Endothelial cell (in vitro differentiated cells): ENCODE measurements around the gene CCDC9B. TPM values are rescaled to one million over a fixed set of nuclear protein-coding genes. Genes with fewer than 3 reads are reported as not detected.

Experiments
- DNase-seq: peaks from one replicate; pipeline ENCODE4 v3.0.0; 2021; ENCODE audit warnings: low spot score
- H3K27ac Mint-ChIP-seq: one replicate; pipeline ENCODE4 v1.8.0; 2021; ENCODE audit warnings: mixed read lengths, inconsistent platforms; ENCODE audit not compliant: unreplicated experiment
- H3K27me3 Mint-ChIP-seq: one replicate; pipeline ENCODE4 v1.8.0; 2021; ENCODE audit warnings: mild to moderate bottlenecking, moderate library complexity, mixed read lengths, inconsistent platforms; ENCODE audit not compliant: unreplicated experiment
- H3K36me3 Mint-ChIP-seq: one replicate; pipeline ENCODE4 v1.8.0; 2021; ENCODE audit warnings: mild to moderate bottlenecking, low read depth, mixed read lengths, inconsistent platforms; ENCODE audit not compliant: unreplicated experiment
- H3K4me1 Mint-ChIP-seq: one replicate; pipeline ENCODE4 v1.8.0; 2021; ENCODE audit warnings: mild to moderate bottlenecking, mixed read lengths, inconsistent platforms; ENCODE audit not compliant: unreplicated experiment
- H3K4me3 Mint-ChIP-seq: one replicate; pipeline ENCODE4 v1.8.0; 2021; ENCODE audit warnings: mild to moderate bottlenecking, mixed read lengths, inconsistent platforms; ENCODE audit not compliant: unreplicated experiment
- H3K9me3 Mint-ChIP-seq: one replicate; pipeline ENCODE4 v1.8.0; 2021; ENCODE audit warnings: mixed read lengths, inconsistent platforms; ENCODE audit not compliant: unreplicated experiment
- total RNA-seq: library from RNA; stranded (reverse); fragmentation: NEBNext Ultra II Directional; extraction: Animal tissue kit (Norgen Biotek cat#: 25700); gene quantifications from one replicate; pipeline ENCODE4 v1.2.1, GENCODE V29; 2021; ENCODE audit not compliant: unreplicated experiment
- TF ChIP-seq, protein P1 (sequence below): fragments of 200-600 bp; sonication (generic); IDR thresholded peaks from one replicate; pipeline ENCODE4 v1.5.0; 2021; ENCODE audit warnings: antibody characterized with exemption; ENCODE audit not compliant: unreplicated experiment

The CCDC9B gene
- total RNA-seq, 1 donor from 2014 or later, result 0.92 TPM

DNA sequence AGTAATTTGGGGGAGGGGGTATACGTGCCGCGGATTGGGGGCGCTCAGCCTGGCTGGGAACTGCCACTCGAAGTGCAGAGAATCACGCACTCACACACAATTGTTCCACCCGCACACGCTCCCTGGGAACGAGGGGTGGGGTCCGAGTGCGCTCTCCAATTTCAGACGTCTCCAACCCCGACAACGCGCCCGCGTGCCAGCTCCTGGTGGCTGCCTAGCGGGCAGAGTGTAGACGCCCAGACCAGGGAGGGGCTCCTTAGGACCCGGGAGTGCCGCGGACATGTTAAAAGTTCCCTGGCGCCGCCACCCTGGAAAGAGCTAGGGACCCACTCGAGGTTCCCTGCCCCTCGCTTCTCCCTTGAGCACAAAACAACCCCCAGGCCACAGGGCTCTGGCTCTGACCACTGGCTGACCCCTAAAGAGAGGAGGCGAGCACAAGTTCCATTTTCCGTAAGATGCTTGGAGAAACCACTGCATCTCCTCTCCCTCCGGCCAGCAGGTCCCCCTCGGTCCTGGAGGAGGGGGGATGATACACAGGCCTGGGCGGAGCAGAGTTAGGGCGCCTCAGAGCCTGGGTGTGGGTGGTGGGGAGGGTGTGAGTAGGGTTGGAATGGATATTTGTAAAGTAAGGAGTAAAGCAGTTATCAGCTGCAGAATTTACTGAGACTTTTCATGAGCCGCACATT, 57.0 kb downstream of the CCDC9B start:
- H3K27me3 Mint-ChIP-seq, result peaks cover 33% of the 10 kb centered on the region
- no peak for DNase-seq
- H3K36me3 Mint-ChIP-seq, result peaks cover 7% of the 10 kb centered on the region
- no peaks in the 10 kb centered on the region for H3K9me3 Mint-ChIP-seq
- peak overlapping the region; percentile 24 for H3K27ac Mint-ChIP-seq
- TF ChIP-seq, protein P1, sequence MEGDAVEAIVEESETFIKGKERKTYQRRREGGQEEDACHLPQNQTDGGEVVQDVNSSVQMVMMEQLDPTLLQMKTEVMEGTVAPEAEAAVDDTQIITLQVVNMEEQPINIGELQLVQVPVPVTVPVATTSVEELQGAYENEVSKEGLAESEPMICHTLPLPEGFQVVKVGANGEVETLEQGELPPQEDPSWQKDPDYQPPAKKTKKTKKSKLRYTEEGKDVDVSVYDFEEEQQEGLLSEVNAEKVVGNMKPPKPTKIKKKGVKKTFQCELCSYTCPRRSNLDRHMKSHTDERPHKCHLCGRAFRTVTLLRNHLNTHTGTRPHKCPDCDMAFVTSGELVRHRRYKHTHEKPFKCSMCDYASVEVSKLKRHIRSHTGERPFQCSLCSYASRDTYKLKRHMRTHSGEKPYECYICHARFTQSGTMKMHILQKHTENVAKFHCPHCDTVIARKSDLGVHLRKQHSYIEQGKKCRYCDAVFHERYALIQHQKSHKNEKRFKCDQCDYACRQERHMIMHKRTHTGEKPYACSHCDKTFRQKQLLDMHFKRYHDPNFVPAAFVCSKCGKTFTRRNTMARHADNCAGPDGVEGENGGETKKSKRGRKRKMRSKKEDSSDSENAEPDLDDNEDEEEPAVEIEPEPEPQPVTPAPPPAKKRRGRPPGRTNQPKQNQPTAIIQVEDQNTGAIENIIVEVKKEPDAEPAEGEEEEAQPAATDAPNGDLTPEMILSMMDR, result no peak
- no peak overlapping the region for H3K4me3 Mint-ChIP-seq
- peaks cover 13% of the 10 kb centered on the region for H3K4me1 Mint-ChIP-seq

DNA sequence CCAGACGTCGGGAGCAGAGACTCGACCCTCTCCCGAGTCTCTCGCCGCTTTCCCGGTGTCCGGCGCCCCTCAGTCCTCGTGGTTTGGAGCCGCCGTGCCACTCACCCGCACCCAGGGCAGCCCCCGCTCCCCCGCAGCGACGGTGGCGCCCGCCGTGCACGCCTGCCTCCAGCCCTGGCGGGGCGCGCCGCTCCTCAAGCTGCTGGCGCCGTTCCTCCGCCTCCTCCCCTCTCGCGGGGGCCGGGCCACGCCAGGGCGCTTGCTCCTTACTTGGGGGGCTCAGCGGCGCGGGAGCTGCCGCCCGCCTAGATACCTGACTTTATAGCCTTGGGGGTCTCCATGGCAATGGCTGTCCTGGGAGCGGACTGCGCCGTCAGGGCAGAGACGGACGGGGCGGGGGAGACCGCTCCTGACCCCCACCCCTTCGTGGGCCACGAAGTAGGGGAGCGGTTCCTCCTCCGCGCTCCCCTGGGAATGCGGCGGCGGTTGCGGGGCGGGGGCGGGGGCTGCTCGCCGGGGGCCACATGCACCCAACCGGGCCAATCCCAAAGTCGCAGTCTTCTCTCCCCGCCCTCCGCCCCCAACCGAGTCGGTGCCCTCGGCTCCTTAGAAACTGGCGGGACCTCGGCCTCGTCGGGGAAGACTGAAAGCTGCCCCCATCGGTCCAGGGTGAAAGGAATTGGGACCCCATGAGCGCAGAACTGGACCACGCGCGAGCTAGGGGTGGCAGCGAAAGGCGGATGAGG, 57.7 kb downstream of the CCDC9B start, which contains the start of gene ANKRD63:
ANKRD63 (minus strand) TSS at position 196 of the 746 bp plus-strand sequence. CDS start 478 bp downstream, outside the sequence.
- TF ChIP-seq, protein P1, result no peak
- H3K27me3 Mint-ChIP-seq, result peaks cover 33% of the 10 kb centered on the region
- DNase-seq, result no peak
- H3K27ac Mint-ChIP-seq, result no peak within 1 kb of the TSS
- no peaks in the 10 kb centered on the region for H3K9me3 Mint-ChIP-seq
- H3K4me1 Mint-ChIP-seq, result peaks cover 20% of the 10 kb centered on the region
- no peak within 1 kb of the TSS for H3K4me3 Mint-ChIP-seq
- H3K36me3 Mint-ChIP-seq, result peaks cover 7% of the 10 kb centered on the region

DNA sequence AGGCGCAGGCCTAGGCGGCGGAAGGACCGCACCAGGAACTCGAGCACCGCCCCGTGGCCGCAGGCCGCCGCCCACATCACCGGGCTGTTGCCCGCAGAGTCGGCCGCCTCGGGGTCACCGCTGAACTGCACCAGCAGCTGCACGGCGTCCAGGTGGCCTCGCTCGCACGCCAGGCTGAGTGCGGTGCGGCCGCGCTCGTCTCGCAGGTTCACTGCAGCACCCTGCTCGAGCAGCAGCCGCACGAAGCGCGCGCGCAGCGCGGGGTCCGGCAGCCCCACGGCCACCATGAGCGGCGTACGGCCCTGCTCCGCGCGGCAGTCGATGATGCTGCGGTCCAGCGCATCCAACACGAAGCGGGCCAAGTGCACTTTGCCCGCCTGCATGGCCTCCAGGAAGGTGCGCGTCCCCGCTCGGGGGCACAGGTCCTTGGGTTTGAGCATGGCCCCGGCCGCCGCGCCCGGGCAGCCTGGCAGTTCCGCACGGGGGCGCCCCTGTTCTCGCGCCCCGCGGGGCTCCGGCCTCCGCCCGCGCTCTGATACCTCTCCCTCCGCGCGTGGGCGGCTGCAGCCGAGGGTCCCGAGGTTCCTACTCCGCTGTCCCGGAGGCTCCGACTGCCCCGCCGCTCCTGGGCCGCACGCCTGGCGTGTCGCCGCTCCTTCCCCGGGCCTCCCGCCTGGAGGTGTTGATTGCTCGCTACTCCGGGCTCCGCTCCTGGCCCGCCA, 58.4 kb downstream of the CCDC9B start:
- DNase-seq, result peak; percentile 51
- Mint-ChIP-seq H3K36me3 (peaks cover 6% of the 10 kb centered on the region), H3K9me3 (no peaks in the 10 kb centered on the region), H3K4me1 (peaks cover 28% of the 10 kb centered on the region), H3K27me3 (peaks cover 33% of the 10 kb centered on the region), H3K4me3 (no peak overlapping the region), H3K27ac (no peak overlapping the region)
- TF ChIP-seq, protein P1, result no peak

DNA sequence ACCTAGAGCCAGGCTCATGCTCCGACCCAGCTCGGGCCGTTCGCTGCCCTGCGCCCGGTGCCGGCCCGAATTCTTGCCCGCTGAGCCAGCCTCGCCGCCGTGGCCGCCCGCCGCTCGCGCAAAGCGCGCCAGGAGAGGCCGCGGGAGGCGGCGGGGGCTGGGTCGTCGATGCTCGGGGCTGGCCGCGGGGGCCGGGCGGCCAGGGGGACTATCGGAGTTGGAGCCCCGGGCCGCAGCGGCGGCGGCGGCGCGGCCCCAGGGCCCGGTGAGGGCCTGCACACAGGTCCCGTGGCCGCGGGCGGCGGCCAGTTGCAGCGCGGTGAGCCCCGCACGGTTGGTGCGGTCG, 59.0 kb downstream of the CCDC9B start:
- DNase-seq, result no peak
- Mint-ChIP-seq H3K27me3 (peaks cover 33% of the 10 kb centered on the region), H3K27ac (no peak overlapping the region), H3K4me3 (no peak overlapping the region), H3K36me3 (peaks cover 5% of the 10 kb centered on the region), H3K9me3 (no peaks in the 10 kb centered on the region), H3K4me1 (peaks cover 33% of the 10 kb centered on the region)
- TF ChIP-seq, protein P1, result no peak

Other genes starting within 250 kb of the CCDC9B start
- gene BMF, start 232.1 kb downstream of the CCDC9B start, total RNA-seq, result 153 TPM
- 11.9 TPM for gene BUB1B, start 179.9 kb downstream of the CCDC9B start, total RNA-seq
- 0.31 TPM for gene PAK6, start 101.9 kb downstream of the CCDC9B start, total RNA-seq
- gene ANKRD63, start 57.9 kb downstream of the CCDC9B start, total RNA-seq, result not detected
- gene PLCB2, start 33.0 kb downstream of the CCDC9B start, total RNA-seq, result 71.3 TPM
- gene INAFM2, start 17.2 kb downstream of the CCDC9B start, total RNA-seq, result 17.7 TPM
- gene PHGR1, start 10.1 kb upstream of the CCDC9B start, total RNA-seq, result not detected
- 3.6 TPM for gene DISP2, start 17.3 kb upstream of the CCDC9B start, total RNA-seq
- 26.0 TPM for gene KNSTRN, start 41.8 kb upstream of the CCDC9B start, total RNA-seq
- gene IVD, start 64.9 kb upstream of the CCDC9B start, total RNA-seq, result 56.2 TPM
- 20.4 TPM for gene BAHD1, start 100.0 kb upstream of the CCDC9B start, total RNA-seq
- 36.5 TPM for gene CHST14, start 130.0 kb upstream of the CCDC9B start, total RNA-seq
- gene CCDC32, start 224.1 kb upstream of the CCDC9B start, total RNA-seq, result 40.4 TPM
- gene RPUSD2, start 228.4 kb upstream of the CCDC9B start, total RNA-seq, result 11.5 TPM